Measurements from ENCODE around the gene TTC28. TPM values are rescaled to one million over a fixed set of nuclear protein-coding genes. Genes with fewer than 3 reads are reported as not detected.

Gene TTC28
- total and polyA plus RNA-seq, 10 of the 15 experiments (the other 5 are each of a cell fraction or from before 2014, with no cell fraction given) = 0.15 to 8.4 (median 1.4) TPM

DNA sequence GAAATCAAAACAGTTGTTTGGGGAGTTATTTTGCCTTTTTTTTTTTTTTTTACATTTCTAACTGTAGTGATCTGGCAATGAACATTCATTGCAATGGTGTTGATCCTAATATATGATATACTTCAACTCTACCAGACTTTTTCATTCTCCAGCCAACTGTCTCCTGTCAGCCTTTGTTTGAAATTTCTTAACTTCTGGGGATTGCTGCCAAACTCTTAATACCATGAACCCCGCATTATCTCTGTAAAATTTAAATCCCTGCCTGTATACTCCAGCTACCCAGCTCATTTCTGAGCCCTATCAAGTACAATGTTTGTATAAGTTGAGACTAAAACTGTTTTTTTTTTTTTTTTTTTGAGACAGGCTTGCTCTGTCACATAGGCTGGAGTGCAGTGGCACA, 280.7 kb downstream of the TTC28 start (continued):
- TF ChIP-seq, protein P1, sequence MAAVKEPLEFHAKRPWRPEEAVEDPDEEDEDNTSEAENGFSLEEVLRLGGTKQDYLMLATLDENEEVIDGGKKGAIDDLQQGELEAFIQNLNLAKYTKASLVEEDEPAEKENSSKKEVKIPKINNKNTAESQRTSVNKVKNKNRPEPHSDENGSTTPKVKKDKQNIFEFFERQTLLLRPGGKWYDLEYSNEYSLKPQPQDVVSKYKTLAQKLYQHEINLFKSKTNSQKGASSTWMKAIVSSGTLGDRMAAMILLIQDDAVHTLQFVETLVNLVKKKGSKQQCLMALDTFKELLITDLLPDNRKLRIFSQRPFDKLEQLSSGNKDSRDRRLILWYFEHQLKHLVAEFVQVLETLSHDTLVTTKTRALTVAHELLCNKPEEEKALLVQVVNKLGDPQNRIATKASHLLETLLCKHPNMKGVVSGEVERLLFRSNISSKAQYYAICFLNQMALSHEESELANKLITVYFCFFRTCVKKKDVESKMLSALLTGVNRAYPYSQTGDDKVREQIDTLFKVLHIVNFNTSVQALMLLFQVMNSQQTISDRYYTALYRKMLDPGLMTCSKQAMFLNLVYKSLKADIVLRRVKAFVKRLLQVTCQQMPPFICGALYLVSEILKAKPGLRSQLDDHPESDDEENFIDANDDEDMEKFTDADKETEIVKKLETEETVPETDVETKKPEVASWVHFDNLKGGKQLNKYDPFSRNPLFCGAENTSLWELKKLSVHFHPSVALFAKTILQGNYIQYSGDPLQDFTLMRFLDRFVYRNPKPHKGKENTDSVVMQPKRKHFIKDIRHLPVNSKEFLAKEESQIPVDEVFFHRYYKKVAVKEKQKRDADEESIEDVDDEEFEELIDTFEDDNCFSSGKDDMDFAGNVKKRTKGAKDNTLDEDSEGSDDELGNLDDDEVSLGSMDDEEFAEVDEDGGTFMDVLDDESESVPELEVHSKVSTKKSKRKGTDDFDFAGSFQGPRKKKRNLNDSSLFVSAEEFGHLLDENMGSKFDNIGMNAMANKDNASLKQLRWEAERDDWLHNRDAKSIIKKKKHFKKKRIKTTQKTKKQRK (IDR thresholded peaks at IDR 0.05; ENCODE audit: low read depth, low read length) = no peak

DNA sequence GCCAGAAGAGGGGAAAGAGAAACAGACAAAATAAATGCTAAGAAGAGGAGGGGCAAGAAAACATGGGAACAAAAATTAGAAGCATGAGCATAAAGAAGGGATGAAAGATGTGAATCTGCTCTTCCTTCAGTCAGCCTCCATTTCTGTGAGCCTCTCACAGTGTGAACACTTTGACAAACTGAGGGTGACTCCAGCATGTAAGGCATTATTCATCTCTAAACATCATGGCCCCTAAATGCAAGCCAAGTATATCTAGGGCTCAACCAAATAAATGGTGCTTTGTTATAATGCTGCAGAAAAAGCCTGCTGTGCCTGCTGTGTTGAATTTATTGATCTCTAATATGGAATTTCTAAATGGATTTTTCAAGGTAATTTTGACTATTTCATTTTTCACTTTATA, 281.3 kb downstream of the TTC28 start:
- intact Hi-C loops (cut with micrococcal nuclease; ENCODE audit: unreplicated experiment) (no loop called here), in situ Hi-C loops (cut with MboI) (no loop called here)
- ATAC-seq = no peak
- H3K36me3 ChIP-seq (ENCODE audit: control insufficient read depth in 2 of 2, insufficient read depth in 2 of 2, low read length in 1 of 2) = no peaks in the 10 kb centered on the region
- DNase-seq (ENCODE audit: low read depth, low spot score) = no peak
- H3K9me3 ChIP-seq (replicated peaks; ENCODE audit: control insufficient read depth, insufficient read depth, low read length) = no peaks in the 10 kb centered on the region
- no peaks in the 10 kb centered on the region for H3K79me2 ChIP-seq (ENCODE audit: control insufficient read depth, insufficient read depth, low read length)
- no peaks in the 10 kb centered on the region for H3K4me1 ChIP-seq (ENCODE audit: control insufficient read depth, insufficient read depth, low read length)
- RAD21 ChIA-PET (ENCODE audit: unreplicated experiment) = no interaction called here
- FAIRE-seq = no peak
- no peak overlapping the region for H3K9ac ChIP-seq (ENCODE audit: control insufficient read depth, insufficient read depth, low read length)
- H3K27me3 ChIP-seq (replicated peaks in 1 of 2; ENCODE audit: control insufficient read depth in 2 of 2, insufficient read depth in 2 of 2, low read length in 1 of 2) = no peaks in the 10 kb centered on the region; a peak in 1 of 4 replicates
- H2AFZ ChIP-seq (ENCODE audit: control insufficient read depth, low read depth, low read length) = no peak overlapping the region
- no TSS peak for BruUV-seq (replicated peaks)
- POLR2A ChIA-PET = no interaction called here
- CTCF ChIA-PET = no interaction called here
- SMC1A ChIA-PET (ENCODE audit: uncharacterized antibody, unreplicated experiment) = no interaction called here
- no peaks in the 10 kb centered on the region for H4K20me1 ChIP-seq (ENCODE audit: control insufficient read depth, insufficient read depth)
- H3K4me2 ChIP-seq (ENCODE audit: control insufficient read depth, insufficient read depth) = no peak overlapping the region
- no peak overlapping the region for H3K4me3 ChIP-seq
- no peak overlapping the region for H3K27ac ChIP-seq (ENCODE audit: control insufficient read depth, insufficient read depth)
- no peak for TF ChIP-seq NBN (IDR thresholded peaks at IDR 0.05)
- no peak for TF ChIP-seq LARP7 (IDR thresholded peaks at IDR 0.05)
- no peak for TF ChIP-seq MEF2B (IDR thresholded peaks at IDR 0.05; ENCODE audit: partially characterized antibody, poor library complexity, severe bottlenecking)
- TF ChIP-seq KDM1A (IDR thresholded peaks at IDR 0.05; ENCODE audit: borderline replicate concordance) = no peak
- TF ChIP-seq SPI1 (IDR thresholded peaks at IDR 0.05; ENCODE audit: borderline replicate concordance, insufficient read depth, low read depth, low read length) = no peak
- no peak for TF ChIP-seq CBX3 (IDR thresholded peaks at IDR 0.05; ENCODE audit: borderline replicate concordance, low read depth)
- TF ChIP-seq, protein P2, sequence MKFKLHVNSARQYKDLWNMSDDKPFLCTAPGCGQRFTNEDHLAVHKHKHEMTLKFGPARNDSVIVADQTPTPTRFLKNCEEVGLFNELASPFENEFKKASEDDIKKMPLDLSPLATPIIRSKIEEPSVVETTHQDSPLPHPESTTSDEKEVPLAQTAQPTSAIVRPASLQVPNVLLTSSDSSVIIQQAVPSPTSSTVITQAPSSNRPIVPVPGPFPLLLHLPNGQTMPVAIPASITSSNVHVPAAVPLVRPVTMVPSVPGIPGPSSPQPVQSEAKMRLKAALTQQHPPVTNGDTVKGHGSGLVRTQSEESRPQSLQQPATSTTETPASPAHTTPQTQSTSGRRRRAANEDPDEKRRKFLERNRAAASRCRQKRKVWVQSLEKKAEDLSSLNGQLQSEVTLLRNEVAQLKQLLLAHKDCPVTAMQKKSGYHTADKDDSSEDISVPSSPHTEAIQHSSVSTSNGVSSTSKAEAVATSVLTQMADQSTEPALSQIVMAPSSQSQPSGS (IDR thresholded peaks at IDR 0.05; ENCODE audit: low read length) = no peak
- TF ChIP-seq, protein P3, sequence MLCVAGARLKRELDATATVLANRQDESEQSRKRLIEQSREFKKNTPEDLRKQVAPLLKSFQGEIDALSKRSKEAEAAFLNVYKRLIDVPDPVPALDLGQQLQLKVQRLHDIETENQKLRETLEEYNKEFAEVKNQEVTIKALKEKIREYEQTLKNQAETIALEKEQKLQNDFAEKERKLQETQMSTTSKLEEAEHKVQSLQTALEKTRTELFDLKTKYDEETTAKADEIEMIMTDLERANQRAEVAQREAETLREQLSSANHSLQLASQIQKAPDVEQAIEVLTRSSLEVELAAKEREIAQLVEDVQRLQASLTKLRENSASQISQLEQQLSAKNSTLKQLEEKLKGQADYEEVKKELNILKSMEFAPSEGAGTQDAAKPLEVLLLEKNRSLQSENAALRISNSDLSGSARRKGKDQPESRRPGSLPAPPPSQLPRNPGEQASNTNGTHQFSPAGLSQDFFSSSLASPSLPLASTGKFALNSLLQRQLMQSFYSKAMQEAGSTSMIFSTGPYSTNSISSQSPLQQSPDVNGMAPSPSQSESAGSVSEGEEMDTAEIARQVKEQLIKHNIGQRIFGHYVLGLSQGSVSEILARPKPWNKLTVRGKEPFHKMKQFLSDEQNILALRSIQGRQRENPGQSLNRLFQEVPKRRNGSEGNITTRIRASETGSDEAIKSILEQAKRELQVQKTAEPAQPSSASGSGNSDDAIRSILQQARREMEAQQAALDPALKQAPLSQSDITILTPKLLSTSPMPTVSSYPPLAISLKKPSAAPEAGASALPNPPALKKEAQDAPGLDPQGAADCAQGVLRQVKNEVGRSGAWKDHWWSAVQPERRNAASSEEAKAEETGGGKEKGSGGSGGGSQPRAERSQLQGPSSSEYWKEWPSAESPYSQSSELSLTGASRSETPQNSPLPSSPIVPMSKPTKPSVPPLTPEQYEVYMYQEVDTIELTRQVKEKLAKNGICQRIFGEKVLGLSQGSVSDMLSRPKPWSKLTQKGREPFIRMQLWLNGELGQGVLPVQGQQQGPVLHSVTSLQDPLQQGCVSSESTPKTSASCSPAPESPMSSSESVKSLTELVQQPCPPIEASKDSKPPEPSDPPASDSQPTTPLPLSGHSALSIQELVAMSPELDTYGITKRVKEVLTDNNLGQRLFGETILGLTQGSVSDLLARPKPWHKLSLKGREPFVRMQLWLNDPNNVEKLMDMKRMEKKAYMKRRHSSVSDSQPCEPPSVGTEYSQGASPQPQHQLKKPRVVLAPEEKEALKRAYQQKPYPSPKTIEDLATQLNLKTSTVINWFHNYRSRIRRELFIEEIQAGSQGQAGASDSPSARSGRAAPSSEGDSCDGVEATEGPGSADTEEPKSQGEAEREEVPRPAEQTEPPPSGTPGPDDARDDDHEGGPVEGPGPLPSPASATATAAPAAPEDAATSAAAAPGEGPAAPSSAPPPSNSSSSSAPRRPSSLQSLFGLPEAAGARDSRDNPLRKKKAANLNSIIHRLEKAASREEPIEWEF (IDR thresholded peaks at IDR 0.05; ENCODE audit: insufficient replicate concordance, low read depth, low read length) = no peak
- TF ChIP-seq EZH2 (IDR thresholded peaks at IDR 0.05; ENCODE audit: borderline replicate concordance, control insufficient read depth, low read depth, low read length) = no peak
- TF ChIP-seq POU2F2 (IDR thresholded peaks at IDR 0.05; ENCODE audit: borderline replicate concordance, low read depth, low read length) = no peak

Measured in GM12878 (cell line).